Thoracic aorta (tissue), 2 donors: Measurements from ENCODE around the gene CIP2A. TPM values are rescaled to one million over a fixed set of nuclear protein-coding genes. Genes with fewer than 3 reads are reported as not detected.

Source experiments
- ATAC-seq: fragments of 150-250 bp; one replicate; pipeline ENCODE4 v1.8.0; 2017; ENCODE audit warnings: low read depth; ENCODE audit not compliant: insufficient number of reproducible peaks, low FRiP score
- DNase-seq: peaks from one replicate; pipeline ENCODE4 v3.0.0-alpha.2; 2020; ENCODE audit warnings: low spot score
- H3K27ac ChIP-seq, 2 donors: fragments of 200-600 bp; sonication (generic); 1 replicate in 1 of 2; 2 replicates in 1 of 2; pipeline ENCODE4 v1.5.1; 2016; ENCODE audit warnings: mild to moderate bottlenecking in 2 of 2, moderate library complexity in 2 of 2
- H3K27me3 ChIP-seq: fragments of 200-600 bp; sonication (generic); replicated peaks from 2 replicates; pipeline ENCODE4 v1.6.0; 2016; ENCODE audit warnings: mild to moderate bottlenecking; ENCODE audit not compliant: insufficient read depth
- H3K36me3 ChIP-seq: fragments of 200-600 bp; sonication (generic); one replicate; pipeline ENCODE4 v1.5.1; 2016
- H3K4me1 ChIP-seq, 2 donors: fragments of 200-600 bp; sonication (generic); 1 replicate in 1 of 2; 2 replicates in 1 of 2; pipeline versions ENCODE4 v1.5.1 to v1.6.0; 2016; ENCODE audit warnings: low read depth in 2 of 2, mild to moderate bottlenecking in 1 of 2; ENCODE audit not compliant: control insufficient read depth in 1 of 2
- H3K4me3 ChIP-seq: fragments of 200-600 bp; sonication (generic); 2 replicates; pipeline ENCODE4 v1.5.1; 2016; ENCODE audit warnings: mild to moderate bottlenecking
- H3K9me3 ChIP-seq: fragments of 200-600 bp; sonication (generic); 2 replicates; pipeline ENCODE4 v1.5.1; 2016
- CTCF ChIP-seq: fragments of 200-600 bp; sonication (generic); IDR thresholded peaks from one replicate; pipeline ENCODE4 v1.5.1; 2019; ENCODE audit warnings: antibody characterized with exemption
- total RNA-seq, 2 donors: library from RNA; depleted of rRNA; stranded (reverse); fragments of >200 nt; gene quantifications; one replicate each; pipeline versions ENCODE4 v1.1.0 to v1.2.3, GENCODE V29; 2016

Gene CIP2A
- total RNA-seq, 2 donors from 2014 or later: 1.6 to 5.9 TPM

GRCh38 chr3:108516881-108517280 lies 72.4 kb downstream of the CIP2A start:
- Histone ChIP-seq H3K27ac (no peak overlapping the region), H3K9me3 (no peaks in the 10 kb centered on the region), H3K27me3 (no peaks in the 10 kb centered on the region), H3K4me3 (no peak overlapping the region), H3K36me3 (no peaks in the 10 kb centered on the region), H3K4me1 (no peaks in the 10 kb centered on the region)
- no peak for ATAC-seq
- TF ChIP-seq CTCF: no peak
- no peak for DNase-seq

GRCh38 chr3:108513961-108514360 lies 75.3 kb downstream of the CIP2A start:
- H3K4me3 ChIP-seq: no peak overlapping the region
- no peak for TF ChIP-seq CTCF
- DNase-seq: no peak

DNA sequence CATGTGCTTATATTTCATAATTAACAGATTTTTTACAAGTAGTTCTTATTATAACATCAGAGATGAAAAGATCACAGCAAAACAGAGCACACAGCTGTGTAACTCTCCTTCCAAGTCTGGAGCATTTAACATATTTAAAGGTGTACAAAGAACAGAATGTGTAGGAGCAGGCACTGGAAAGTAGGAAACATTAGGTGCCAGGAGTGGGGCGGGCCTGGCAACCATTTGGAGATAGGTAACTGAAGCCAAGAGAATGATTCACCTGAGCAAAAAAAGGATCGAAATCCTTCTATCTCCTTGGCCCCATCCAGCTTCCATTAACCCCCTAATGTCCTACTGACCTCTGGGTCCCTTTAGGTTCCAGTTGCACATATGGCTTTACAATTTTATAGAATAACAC lies 76.6 kb downstream of the CIP2A start:
- no peak for TF ChIP-seq CTCF
- no peak overlapping the region for H3K4me3 ChIP-seq
- DNase-seq (no peak), ATAC-seq (no peak)
- no peaks in the 10 kb centered on the region for H3K27me3 ChIP-seq
- no peaks in the 10 kb centered on the region for H3K4me1 ChIP-seq
- no peaks in the 10 kb centered on the region for H3K9me3 ChIP-seq
- H3K27ac ChIP-seq: no peak overlapping the region
- H3K36me3 ChIP-seq: no peaks in the 10 kb centered on the region

More at GRCh38 chr3:108513961-108514360, 75.3 kb downstream of the CIP2A start:
- Histone ChIP-seq H3K4me1 (no peaks in the 10 kb centered on the region), H3K27ac (no peak overlapping the region), H3K27me3 (no peaks in the 10 kb centered on the region), H3K9me3 (no peaks in the 10 kb centered on the region), H3K36me3 (no peaks in the 10 kb centered on the region)
- no peak for ATAC-seq

- no peak for TF ChIP-seq CTCF
These were observed 77.7 kb downstream of the CIP2A start for GRCh38 chr3:108511490-108511889.

GRCh38 chr3:108511055-108511454 lies 78.2 kb downstream of the CIP2A start:
- Histone ChIP-seq H3K27me3 (no peaks in the 10 kb centered on the region), H3K36me3 (no peaks in the 10 kb centered on the region), H3K27ac (no peak overlapping the region), H3K4me3 (no peak overlapping the region), H3K9me3 (no peaks in the 10 kb centered on the region), H3K4me1 (no peaks in the 10 kb centered on the region)
- DNase-seq: no peak
- no peak for TF ChIP-seq CTCF
- ATAC-seq: no peak

More at GRCh38 chr3:108511490-108511889, 77.7 kb downstream of the CIP2A start:
- no peak for ATAC-seq
- Histone ChIP-seq H3K4me3 (no peak overlapping the region), H3K4me1 (no peaks in the 10 kb centered on the region), H3K27ac (no peak overlapping the region), H3K9me3 (no peaks in the 10 kb centered on the region), H3K27me3 (no peaks in the 10 kb centered on the region), H3K36me3 (no peaks in the 10 kb centered on the region)
- DNase-seq: no peak
